ENCODE data around the gene C2.
A peak's percentile ranks its signal among the peaks of the same experiment; 100 is the strongest.
"Not testable (repeated sequence)": the region's sequence is repeated elsewhere in the genome, so short reads cannot be mapped to it uniquely, and the experiment has no call there.

The C2 gene

GRCh38 chr6:31980998-31981397 is 53.5 kb downstream of the C2 start:
- not testable (repeated sequence) for FAIRE-seq

- FAIRE-seq, result not testable (repeated sequence)
These were observed 54.2 kb downstream of the C2 start, which contains the start of gene C4A for GRCh38 chr6:31981744-31982143. C4A (plus strand) TSS chr6:31982057; CDS start chr6:31982108, 51 bp downstream.

GRCh38 chr6:31989363-31989762 is 61.8 kb downstream of the C2 start:
- peak; percentile 89 for FAIRE-seq

GRCh38 chr6:31994421-31994820 is 66.9 kb downstream of the C2 start:
- FAIRE-seq, result not testable (repeated sequence)
